Loucy (cell line): ENCODE measurements around the gene SEZ6.

Experiments
- CTCF ChIP-seq: fragments of 200-600 bp; sonication (generic); conservative IDR thresholded peaks from 2 replicates; pipeline ENCODE4 v1.5.1; 2014; ENCODE audit warnings: mild to moderate bottlenecking, antibody characterized with exemption, low read length
- EZH2phosphoT487 ChIP-seq: fragments of 200-600 bp; IDR thresholded peaks from 2 replicates; pipeline ENCODE4 v1.6.1; 2018; ENCODE audit warnings: antibody characterized with exemption, mild to moderate bottlenecking, moderate library complexity, borderline replicate concordance

DNA sequence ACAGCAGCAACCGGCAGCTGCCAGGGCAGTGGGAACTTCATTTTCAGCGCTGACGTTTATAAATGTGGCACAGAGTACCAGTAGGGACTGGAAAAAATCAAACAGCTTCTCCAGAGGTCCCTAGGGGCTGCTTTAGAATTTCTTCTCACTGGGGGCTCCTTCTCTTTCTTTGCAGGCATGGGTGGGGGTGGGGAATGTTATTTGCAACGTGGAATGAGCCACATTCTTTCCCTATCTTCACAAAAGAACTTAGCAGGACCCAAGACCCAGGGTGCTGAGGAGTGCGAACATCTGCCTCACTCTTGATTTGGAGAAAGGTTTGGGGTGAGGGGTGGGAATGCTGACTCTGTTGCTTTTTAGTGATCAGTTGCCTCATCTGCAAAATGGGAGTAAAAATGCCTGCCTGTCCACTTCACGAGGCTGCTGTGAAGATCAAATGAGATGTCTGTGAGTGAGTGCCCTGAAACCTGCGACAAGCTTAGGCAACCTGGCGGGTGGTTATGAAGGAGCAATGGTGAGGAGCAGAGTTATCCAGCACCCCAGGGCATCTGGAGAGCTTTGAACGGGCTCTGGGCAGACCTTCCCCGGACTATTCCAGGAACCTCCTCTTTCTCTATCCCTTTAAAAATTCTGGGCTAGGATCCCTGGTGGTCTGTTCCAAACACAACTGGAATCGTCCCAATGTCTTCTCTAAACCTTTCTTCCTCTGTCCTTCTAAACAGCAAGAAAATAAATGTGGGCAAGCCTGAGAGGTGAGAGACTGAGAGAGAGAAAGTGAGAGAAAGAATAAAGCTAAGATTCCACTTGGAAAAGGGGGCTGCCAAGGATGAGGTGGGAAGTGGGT lies 26.4 kb upstream of the SEZ6 start:
- TF ChIP-seq CTCF (no peak), EZH2phosphoT487 (no peak)
